ENCODE measurements around the gene DAPP1.

The DAPP1 gene

GRCh38 chr4:99844048-99844447, 27.4 kb downstream of the DAPP1 start:
- no peak for TF ChIP-seq CTCF (IDR thresholded peaks at IDR 0.05; ENCODE audit: insufficient read depth, missing control alignments)
- FAIRE-seq = no peak

GRCh38 chr4:99845179-99845578, 28.6 kb downstream of the DAPP1 start:
- FAIRE-seq (no peak), DNase-seq (ENCODE audit: insufficient read length, low spot score) (no peak)
- no peak for TF ChIP-seq CTCF (IDR thresholded peaks at IDR 0.05; ENCODE audit: insufficient read depth, missing control alignments)

More at GRCh38 chr4:99844048-99844447, 27.4 kb downstream of the DAPP1 start:
- DNase-seq (ENCODE audit: insufficient read length, low spot score) = no peak

GRCh38 chr4:99845708-99846469, 29.3 kb downstream of the DAPP1 start:
- no peak for FAIRE-seq
- DNase-seq (ENCODE audit: insufficient read length, low spot score) = no peak
- TF ChIP-seq CTCF (IDR thresholded peaks at IDR 0.05; ENCODE audit: insufficient read depth, missing control alignments) = no peak

GRCh38 chr4:99846891-99847290, 30.3 kb downstream of the DAPP1 start:
- no peak for FAIRE-seq
- TF ChIP-seq CTCF (IDR thresholded peaks at IDR 0.05; ENCODE audit: insufficient read depth, missing control alignments) = no peak
- no peak for DNase-seq (ENCODE audit: insufficient read length, low spot score)

GRCh38 chr4:99847362-99847976, 30.8 kb downstream of the DAPP1 start:
- DNase-seq (ENCODE audit: insufficient read length, low spot score) (no peak), FAIRE-seq (no peak)
- TF ChIP-seq CTCF (IDR thresholded peaks at IDR 0.05; ENCODE audit: insufficient read depth, missing control alignments) = no peak

- no peak for TF ChIP-seq CTCF (IDR thresholded peaks at IDR 0.05; ENCODE audit: insufficient read depth, missing control alignments)
- no peak for FAIRE-seq
- DNase-seq (ENCODE audit: insufficient read length, low spot score) = no peak
Measured at GRCh38 chr4:99848591-99849001, 32.0 kb downstream of the DAPP1 start.

GRCh38 chr4:99852199-99852749, 35.6 kb downstream of the DAPP1 start:
- no peak for FAIRE-seq
- TF ChIP-seq CTCF (IDR thresholded peaks at IDR 0.05; ENCODE audit: insufficient read depth, missing control alignments) = no peak

More at GRCh38 chr4:99852199-99852749, 35.6 kb downstream of the DAPP1 start:
- DNase-seq (ENCODE audit: insufficient read length, low spot score) = no peak

All from D721Med (cell line).